Activated CD8-positive, alpha-beta memory T cell treated with anti-CD3 and anti-CD28 coated beads for 24 hours (primary cell): ENCODE data around the gene PTPRCAP.
A peak's percentile ranks its signal among the peaks of the same experiment; 100 is the strongest.

ENCODE experiments used
- DNase-seq: peaks from one replicate; pipeline ENCODE4 v3.0.0-alpha.2; 2020

Gene PTPRCAP

GRCh38 chr11:67464411-67465188 is 27.1 kb upstream of the PTPRCAP start:
- peak; percentile 93 for DNase-seq

DNA sequence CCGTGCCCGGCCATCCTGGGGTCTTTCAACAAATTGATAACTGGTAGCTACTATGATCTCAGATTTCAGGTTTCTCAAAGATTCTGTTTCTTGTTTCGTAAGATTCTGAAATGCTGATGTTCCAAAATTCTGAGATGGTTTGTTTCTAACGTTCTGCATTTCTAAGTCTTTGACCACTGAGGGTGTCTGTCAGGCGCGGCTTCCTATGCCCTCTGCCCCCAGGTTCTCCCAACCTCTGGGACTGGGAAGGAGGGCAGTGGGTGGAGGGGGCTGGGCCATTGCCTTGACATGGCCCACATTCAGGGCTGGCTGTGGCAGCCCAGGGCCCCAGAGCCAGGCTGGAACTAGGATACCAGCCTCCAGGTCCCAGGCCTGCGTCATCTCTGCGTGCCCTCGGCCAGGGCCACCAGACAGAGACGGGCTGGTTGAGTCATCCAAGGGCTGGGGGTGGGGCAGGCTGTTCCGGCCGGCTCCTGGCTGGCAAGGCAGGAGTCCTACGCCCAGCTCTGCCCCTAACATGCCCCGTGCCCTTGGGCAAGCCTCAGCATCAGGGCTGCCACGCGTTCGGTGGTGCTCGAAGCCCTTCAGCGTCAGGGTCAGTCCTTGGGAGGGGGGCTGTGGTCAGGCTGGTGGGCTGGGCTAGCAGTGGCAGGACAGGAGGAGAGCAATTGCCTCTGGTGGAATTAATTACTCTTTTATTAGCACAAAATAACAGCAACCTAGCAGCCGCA is 26.4 kb upstream of the PTPRCAP start:
- DNase-seq: peak; percentile 61

DNA sequence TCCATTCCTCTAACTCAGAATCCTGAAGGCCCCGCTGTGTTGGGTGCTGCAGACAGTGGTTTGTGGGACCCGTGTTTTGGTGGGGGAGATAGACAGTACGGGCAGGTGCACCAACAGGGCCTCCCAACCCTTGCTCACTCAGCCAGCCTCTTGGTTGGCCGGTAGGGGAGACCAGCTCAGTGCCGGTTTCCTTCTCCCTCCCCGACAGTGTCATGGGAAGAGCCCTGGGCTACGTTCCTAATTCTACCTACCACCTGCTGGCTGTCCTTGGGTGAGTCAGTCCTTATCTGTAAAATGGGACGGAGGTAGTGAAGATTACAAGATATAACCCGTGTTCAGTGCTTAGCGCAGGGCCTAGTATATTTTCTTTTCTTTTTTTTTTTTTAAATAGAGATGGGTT is 25.7 kb upstream of the PTPRCAP start:
- DNase-seq: no peak

DNA sequence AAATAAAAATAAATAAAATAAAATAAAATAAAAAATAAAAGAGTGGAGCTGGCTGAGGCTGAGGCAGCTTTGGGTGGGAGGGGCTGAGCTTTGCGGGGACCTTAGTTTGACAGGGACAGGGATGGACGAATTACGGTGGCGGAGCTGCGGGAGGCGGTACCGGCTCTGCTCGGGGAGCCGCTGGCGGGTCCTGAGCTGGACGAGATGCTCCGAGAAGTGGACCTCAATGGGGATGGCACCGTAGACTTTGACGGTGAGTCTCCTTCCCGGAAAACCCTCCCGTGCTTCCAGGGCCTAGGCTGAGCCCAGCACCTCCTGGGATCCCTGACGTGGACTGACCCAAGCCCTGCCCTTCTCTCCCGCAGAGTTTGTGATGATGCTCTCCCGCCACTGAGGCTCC is 20.8 kb upstream of the PTPRCAP start:
- DNase-seq: no peak

- DNase-seq: no peak
Measured at GRCh38 chr11:67457453-67457852, 20.0 kb upstream of the PTPRCAP start.

GRCh38 chr11:67456068-67456705 is 18.7 kb upstream of the PTPRCAP start:
- DNase-seq: no peak

GRCh38 chr11:67455054-67455453 is 17.6 kb upstream of the PTPRCAP start, which contains the start of gene CABP4:
Gene CABP4 (plus strand): TSS chr11:67455354. CDS start chr11:67455424, 70 bp downstream.
- DNase-seq: no peak

DNA sequence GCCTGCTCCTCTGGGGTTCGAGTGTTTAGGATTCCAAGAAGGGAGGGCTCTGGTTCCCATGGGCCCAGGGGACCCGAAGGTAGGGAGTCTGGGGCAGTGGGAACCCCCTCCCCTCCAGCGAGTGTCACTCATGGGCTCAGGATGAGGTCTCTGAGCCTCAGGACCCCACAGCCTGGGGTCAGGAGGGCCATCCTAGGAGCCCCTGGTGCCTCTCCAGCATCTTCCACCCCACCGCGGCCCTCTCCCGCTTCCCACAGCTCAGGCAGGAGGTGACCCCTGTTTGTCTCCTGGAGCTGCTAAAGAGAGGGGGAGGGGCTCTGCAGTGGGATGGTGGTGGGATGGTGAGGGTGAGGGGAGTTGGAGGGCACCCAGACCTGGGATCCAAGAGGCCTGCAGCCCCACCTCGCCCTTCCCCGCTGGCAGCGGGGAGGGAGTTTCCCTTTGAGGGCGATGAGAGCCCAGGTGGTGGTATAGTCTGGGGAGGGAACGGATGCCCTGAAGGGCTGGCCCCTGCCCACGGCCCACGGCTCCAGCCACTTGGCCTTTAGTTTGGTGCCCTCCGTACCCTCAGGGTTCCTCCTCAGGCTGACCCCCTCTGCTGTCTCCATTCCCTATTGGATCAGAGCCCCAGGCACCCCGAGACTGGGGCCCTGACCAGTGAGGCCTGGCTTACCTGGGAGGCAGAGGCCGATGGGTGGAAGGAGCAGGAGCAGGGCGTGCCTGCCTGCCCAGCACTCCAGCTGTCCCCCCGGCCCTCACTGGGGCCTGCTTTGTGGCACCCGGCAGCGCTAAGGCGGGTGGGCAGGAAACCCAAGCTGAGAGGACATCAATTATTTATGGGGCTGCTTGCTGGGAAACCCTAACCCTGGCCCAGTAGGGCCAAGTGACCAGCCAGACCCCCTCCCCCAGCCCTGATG is 16.6 kb upstream of the PTPRCAP start:
- no peak for DNase-seq

- no peak for DNase-seq
Measured at GRCh38 chr11:67452141-67452952, 14.9 kb upstream of the PTPRCAP start, which contains the start of gene GPR152. Gene GPR152 (minus strand): TSS chr11:67452729. CDS start chr11:67452724, 5 bp downstream.

DNA sequence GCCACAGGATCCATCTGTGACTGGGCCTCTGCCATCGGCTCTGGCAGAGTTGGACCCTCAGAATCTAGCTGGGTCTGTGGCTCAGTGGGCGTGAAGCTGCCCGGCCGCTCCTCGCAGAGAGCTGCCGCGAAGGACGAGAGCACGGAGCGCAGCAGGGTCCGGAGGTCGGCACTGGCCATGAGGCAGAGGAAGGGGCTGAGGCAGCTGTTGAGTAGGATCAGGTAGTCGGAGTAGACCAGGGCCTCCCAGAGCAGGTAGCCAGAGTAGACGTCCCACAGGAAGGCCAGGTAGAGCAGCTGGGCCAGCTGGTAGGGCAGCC is 14.1 kb upstream of the PTPRCAP start:
- DNase-seq: no peak

DNA sequence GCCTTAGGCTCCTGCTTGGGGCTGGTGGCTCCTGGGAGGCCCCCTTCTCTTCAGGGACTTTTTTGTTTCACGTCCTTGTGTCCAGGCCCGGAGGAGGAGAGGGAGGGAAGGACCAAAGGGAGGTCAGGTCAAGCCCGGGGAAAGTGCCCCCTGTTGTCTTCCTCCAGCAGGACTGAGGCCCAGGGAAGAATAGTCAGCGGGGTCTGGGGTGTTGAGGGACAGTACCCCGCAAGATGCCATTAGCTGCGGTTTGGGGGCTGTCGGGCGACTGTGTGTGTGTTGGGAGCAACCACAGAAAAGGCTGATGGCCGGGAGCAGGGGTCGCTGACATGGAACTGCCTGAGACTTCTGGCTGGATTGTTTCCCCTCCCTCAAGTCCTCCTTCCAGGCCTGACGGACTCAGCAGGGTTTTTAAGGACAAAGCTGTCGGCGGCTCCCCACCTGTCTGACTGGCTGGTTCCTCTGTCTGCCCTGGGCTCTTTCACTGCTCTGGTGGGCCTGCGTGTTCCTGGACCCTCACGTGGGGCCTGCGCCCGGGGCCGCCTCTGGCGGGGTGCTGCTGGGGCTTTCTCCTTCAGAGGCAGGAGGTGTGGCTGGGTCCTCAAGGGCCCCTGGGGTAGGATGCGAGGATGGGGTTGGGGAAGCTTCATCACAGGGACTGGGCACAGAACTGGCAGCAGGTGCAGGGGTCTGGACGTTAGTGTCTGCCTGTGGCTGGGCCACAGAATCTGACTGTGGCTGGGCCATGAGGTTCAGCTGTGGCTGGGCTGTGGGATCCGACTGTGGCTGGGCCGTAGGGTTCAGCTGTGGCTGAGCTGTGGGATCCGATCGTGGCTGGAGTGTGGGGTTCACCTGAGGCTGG is 13.5 kb upstream of the PTPRCAP start:
- no peak for DNase-seq

GRCh38 chr11:67449116-67449844 is 11.8 kb upstream of the PTPRCAP start:
- no peak for DNase-seq

DNA sequence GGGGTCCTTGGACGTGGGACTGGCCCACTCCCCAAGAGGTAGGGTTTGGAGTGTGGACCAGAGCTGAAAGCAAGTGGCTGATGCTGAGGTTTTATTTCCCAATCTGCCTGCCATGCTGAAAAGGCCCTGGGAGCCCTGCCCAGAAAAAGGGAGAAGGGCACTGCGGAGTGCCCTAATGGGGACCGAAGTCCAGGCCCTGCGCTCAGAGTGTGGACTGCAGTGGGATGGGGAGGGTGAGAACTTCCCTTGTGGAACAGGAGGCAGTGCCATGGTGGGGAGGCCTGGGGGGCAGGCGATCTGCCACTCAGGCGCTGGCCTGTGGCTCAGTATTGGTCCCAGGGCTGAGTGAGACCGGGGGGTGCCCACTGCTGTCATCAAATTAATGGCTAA is 10.7 kb upstream of the PTPRCAP start:
- no peak for DNase-seq

DNA sequence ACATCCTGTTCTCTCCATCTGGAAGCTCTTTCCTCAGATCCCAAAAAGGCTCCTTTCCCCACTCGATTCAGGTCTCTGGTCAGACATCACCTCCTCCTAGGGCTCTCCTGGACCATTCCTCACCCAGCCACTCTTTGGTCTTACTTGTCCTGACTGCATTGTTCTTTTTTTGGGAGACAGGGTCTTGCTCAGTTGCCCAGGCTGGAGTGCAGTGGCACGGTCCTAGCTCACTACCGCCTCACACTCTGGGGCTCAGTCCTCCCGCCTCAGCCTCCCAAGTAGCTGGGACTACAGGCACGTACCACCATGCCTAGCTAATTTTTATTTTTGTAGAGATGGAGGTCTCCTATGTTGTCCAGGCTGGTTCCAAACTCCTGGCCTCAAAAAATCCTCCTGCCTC is 8.0 kb upstream of the PTPRCAP start:
- DNase-seq: no peak

- DNase-seq: no peak
Measured at GRCh38 chr11:67442504-67443404, 5.3 kb upstream of the PTPRCAP start.

DNA sequence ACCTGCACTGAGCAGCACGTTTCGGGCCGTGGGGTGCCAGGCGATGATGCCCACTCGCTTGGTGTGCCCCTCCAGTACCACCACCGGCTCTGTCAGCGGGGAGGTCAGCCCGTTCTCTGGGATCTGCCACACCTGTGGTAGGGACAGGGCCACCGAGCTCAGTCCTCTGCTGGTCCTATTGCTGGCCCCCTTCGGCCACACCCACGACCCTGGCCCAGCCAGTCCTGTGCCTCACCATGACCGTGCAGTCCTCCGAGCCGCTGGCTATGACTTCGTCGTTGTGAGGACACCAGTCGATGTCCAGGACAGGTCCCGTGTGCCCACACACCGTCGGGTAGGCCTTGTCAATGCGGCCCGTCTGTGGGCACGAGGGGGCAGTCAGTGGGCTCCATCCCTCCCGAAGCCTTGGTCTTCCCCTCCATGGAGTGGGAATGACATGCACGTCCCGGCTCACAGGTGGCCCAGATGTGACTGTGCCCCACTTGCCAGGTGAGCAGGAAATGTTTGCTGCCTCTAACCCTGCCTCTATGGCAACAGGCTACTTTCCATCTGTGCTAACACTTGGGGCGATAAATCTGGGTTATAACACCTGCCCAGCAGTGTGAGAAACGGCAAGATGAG is 4.4 kb upstream of the PTPRCAP start:
- DNase-seq: no peak

- DNase-seq: no peak
Measured at GRCh38 chr11:67441098-67441563, 3.6 kb upstream of the PTPRCAP start.
